ENCODE results near the gene RNF168. TPM values are rescaled to one million over a fixed set of nuclear protein-coding genes. Genes with fewer than 3 reads are reported as not detected.

Gene RNF168
- polyA plus RNA-seq, 3 donors = 4.4 to 6.9 (median 6.7) TPM

DNA sequence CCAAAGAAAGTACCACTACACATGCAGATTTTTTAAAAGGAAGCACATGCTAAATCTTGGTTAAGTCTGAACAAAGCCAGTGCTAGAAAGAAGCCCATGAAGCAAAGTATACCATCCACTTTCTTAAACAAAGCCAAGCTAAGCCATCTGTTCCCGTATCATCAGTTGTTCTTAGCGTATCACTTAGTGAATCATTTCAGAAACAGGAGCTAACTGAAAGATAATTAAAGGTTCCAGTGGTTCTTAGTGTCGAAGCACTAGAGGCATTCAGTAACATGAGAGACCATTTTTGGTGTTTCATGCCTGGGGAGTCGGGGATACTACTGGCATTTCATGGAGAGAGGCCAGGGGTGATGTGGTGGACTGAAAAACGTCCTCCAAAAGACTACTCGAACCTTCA, 84.2 kb downstream of the RNF168 start:
- peaks cover 78% of the 10 kb centered on the region for H4K20me1 ChIP-seq (ENCODE audit: insufficient read depth, low read length)
- no peaks in the 10 kb centered on the region for H3K9me3 ChIP-seq (replicated peaks in 1 of 2; ENCODE audit: control insufficient read depth in 1 of 2, insufficient read depth in 1 of 2, low read length in 2 of 2)
- peaks cover 100% of the 10 kb centered on the region for H3K79me2 ChIP-seq (ENCODE audit: insufficient read depth, low read length)
- intact Hi-C loops (cut with micrococcal nuclease) = loop anchor here in 1 of 2 donors (10.0 kb wide), 1 partner anchor 105 kb away; the partner anchor contains the start of gene DYNLT2B
- Mint-ChIP-seq H3K4me3 (no peak overlapping the region), H3K27me3 (ENCODE audit: low read depth in 3 of 3) (no peaks in the 10 kb centered on the region), H3K4me1 (peaks cover 49% of the 10 kb centered on the region), H3K27ac (peak overlapping the region in 6 of 7 donors; percentile 45 to 88 (median 81)), H3K9me3 (peaks cover 0 to 4% (median 0%) of the 10 kb centered on the region in 7 donors), H3K36me3 (peaks cover 1 to 13% of the 10 kb centered on the region in 2 donors)
- no peak for TF ChIP-seq CTCF (IDR thresholded peaks at IDR 0.05)
- DNase-seq = no peak
- peaks cover 40 to 52% of the 10 kb centered on the region in 2 donors for H3K4me1 ChIP-seq (ENCODE audit: control insufficient read depth in 1 of 2, insufficient read depth in 2 of 2, low read length in 2 of 2)
- H3K27me3 ChIP-seq (ENCODE audit: control insufficient read depth in 2 of 2, insufficient read depth in 2 of 2, low read length in 2 of 2) = no peaks in the 10 kb centered on the region
- no peak overlapping the region for H3K9ac ChIP-seq (ENCODE audit: insufficient read depth, low read length, poor library complexity, severe bottlenecking)
- no peaks in the 10 kb centered on the region for H3K36me3 ChIP-seq (replicated peaks in 1 of 2; ENCODE audit: control insufficient read depth in 1 of 2, insufficient read depth in 2 of 2, low read length in 2 of 2)
- H2AFZ ChIP-seq (ENCODE audit: insufficient read depth, low read depth, low read length, poor library complexity, severe bottlenecking) = no peak overlapping the region
- no peak overlapping the region for H3K4me2 ChIP-seq (replicated peaks; ENCODE audit: extremely low read depth, low read length, poor library complexity, severe bottlenecking)
- 95% methylated on average over 4 of the region's 6 CpGs for WGBS (ENCODE audit: insufficient coverage)
- H3K4me3 ChIP-seq (replicated peaks in 1 of 3; ENCODE audit: low read depth in 2 of 3, low read length in 3 of 3) = no peak overlapping the region
- peak overlapping the region in 1 of 2 donors; percentile 90 for H3K27ac ChIP-seq (ENCODE audit: low read depth in 1 of 2, low read length in 2 of 2)

Small RNA genes lying within 50 kb of the gene (small RNA-seq; reads per million reads assigned to genes)
- gene AC083822.1 (ENCODE audit: insufficient read length, low read depth) (not detected), gene AC117490.1 (ENCODE audit: insufficient read length, low read depth) (not detected), gene RPS29P3 (ENCODE audit: insufficient read length, low read depth) (not detected)

Other genes with a start within 250 kb of the RNF168 start
- 10 to 100 TPM; 24.3 to 99.6 (median 31.6) TPM for gene PCYT1A, start 216.0 kb downstream of the RNF168 start, polyA plus RNA-seq
- 1 to 10 TPM; 2.5 to 3.0 (median 2.7) TPM for gene DYNLT2B, start 185.5 kb downstream of the RNF168 start, polyA plus RNA-seq
- under 1 TPM in 2 of 3 donors, not detected in 1; 0.36 to 0.77 TPM for gene TM4SF19, start 165.4 kb downstream of the RNF168 start, polyA plus RNA-seq
- 10 to 100 TPM; 10.5 to 15.8 (median 13.6) TPM for gene UBXN7, start 71.3 kb downstream of the RNF168 start, polyA plus RNA-seq
- not detected for gene SMCO1, start 11.6 kb upstream of the RNF168 start, polyA plus RNA-seq
- 1 to 10 TPM; 4.1 to 6.7 (median 5.3) TPM for gene WDR53, start 64.8 kb upstream of the RNF168 start, polyA plus RNA-seq
- gene FBXO45, start 64.9 kb upstream of the RNF168 start, polyA plus RNA-seq = 1 to 10 TPM; 1.8 to 2.8 (median 2.3) TPM
- gene NRROS, start 135.9 kb upstream of the RNF168 start, polyA plus RNA-seq = 100 to 1,000 TPM in 1 of 3 donors, 1 to 10 TPM in 2; 5.9 to 109 (median 7.5) TPM
- 1 to 10 TPM; 1.7 to 3.2 (median 2.7) TPM for gene CEP19, start 208.5 kb upstream of the RNF168 start, polyA plus RNA-seq
- gene PIGX, start 208.6 kb upstream of the RNF168 start, polyA plus RNA-seq = 10 to 100 TPM; 11.8 to 44.9 (median 29.8) TPM
- 10 to 100 TPM; 32.4 to 44.2 (median 33.2) TPM for gene PAK2, start 236.1 kb upstream of the RNF168 start, polyA plus RNA-seq

All from CD14-positive monocyte (primary cell).